PC-3 (cell line): ENCODE data around the gene IGSF3.

ENCODE experiments used
- CTCF ChIP-seq: fragments of 300-600 bp; sonication (generic); conservative IDR thresholded peaks from 2 replicates; pipeline ENCODE4 v1.5.1; 2017; ENCODE audit warnings: antibody characterized with exemption, low read depth, mild to moderate bottlenecking, low read length
- EZH2 ChIP-seq: fragments of 300-600 bp; sonication (generic); IDR thresholded peaks from one replicate; pipeline ENCODE4 v1.6.1; 2017; ENCODE audit warnings: antibody characterized with exemption, mild to moderate bottlenecking, low read length; ENCODE audit not compliant: unreplicated experiment
- EZH2phosphoT487 ChIP-seq: fragments of 300-600 bp; sonication (generic); IDR thresholded peaks from 2 replicates; pipeline ENCODE4 v1.6.1; 2018; ENCODE audit warnings: mild to moderate bottlenecking, antibody characterized with exemption, low read length, borderline replicate concordance

- no peak for TF ChIP-seq CTCF
- TF ChIP-seq EZH2phosphoT487, result no peak
- no peak for TF ChIP-seq EZH2
These were observed 7.2 kb upstream of the IGSF3 start for GRCh38 chr1:116674751-116675150.
